ENCODE measurements around the gene ATF7. TPM values are rescaled to one million over a fixed set of nuclear protein-coding genes. Genes with fewer than 3 reads are reported as not detected.

The ATF7 gene
- total and polyA plus RNA-seq, 5 donors from 2014 or later, result 11.6 to 41.0 (median 15.8) TPM

- Histone ChIP-seq H3K27me3 (ENCODE audit: control insufficient read depth, insufficient read depth, low read length) (no peaks in the 10 kb centered on the region), H3K4me1 (ENCODE audit: control insufficient read depth, insufficient read depth, low read length, poor library complexity, severe bottlenecking) (peaks cover 36% of the 10 kb centered on the region), H3K4me3 (ENCODE audit: low read depth, low read length) (no peak overlapping the region), H3K27ac (ENCODE audit: insufficient read depth, low read length, poor library complexity, severe bottlenecking) (no peak overlapping the region), H3K36me3 (ENCODE audit: control insufficient read depth, insufficient read depth, low read length) (peaks cover 26% of the 10 kb centered on the region), H3K9me3 (ENCODE audit: control insufficient read depth in 2 of 2, low read length in 2 of 2) (no peaks in the 10 kb centered on the region)
- Mint-ChIP-seq H3K27ac (peak overlapping the region; percentile 76 to 98 (median 96)), H3K9me3 (no peaks in the 10 kb centered on the region), H3K4me3 (peak overlapping the region in 3 of 4 donors; percentile 57 to 94 (median 93)), H3K27me3 (no peaks in the 10 kb centered on the region), H3K4me1 (peaks cover 0 to 50% (median 21%) of the 10 kb centered on the region in 4 donors), H3K36me3 (peaks cover 15% of the 10 kb centered on the region)
- ATAC-seq (ENCODE audit: low read depth in 2 of 2) (no peak), DNase-seq (no peak)
Observed at GRCh38 chr12:53502331-53502730, 123.9 kb downstream of the ATF7 start.

DNA sequence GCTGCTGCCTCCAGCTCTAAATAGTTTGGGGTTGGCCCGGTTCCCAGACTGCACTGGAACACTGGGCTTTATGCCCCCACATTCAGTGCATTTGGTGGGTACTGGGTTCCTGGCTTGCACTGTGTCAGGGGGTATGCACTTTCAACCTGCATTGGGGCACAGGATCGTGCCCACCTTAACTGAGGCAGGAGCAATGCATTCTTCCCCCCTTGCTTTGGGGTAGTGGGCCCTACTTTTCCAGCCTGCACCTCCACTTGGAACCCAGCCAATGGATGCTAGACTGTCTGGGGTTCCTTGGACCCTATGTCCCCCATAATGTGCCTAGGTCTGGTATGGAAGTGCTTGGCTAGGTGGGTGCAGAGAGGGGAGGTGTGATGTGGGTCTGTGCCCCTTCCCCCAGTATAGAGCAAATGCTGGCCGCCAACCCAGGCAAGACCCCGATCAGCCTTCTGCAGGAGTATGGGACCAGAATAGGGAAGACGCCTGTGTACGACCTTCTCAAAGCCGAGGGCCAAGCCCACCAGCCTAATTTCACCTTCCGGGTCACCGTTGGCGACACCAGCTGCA lies 124.5 kb downstream of the ATF7 start:
- H3K27me3 Mint-ChIP-seq, result no peaks in the 10 kb centered on the region
- peaks cover 15% of the 10 kb centered on the region for H3K36me3 Mint-ChIP-seq
- H3K4me1 ChIP-seq (ENCODE audit: control insufficient read depth, insufficient read depth, low read length, poor library complexity, severe bottlenecking), result peaks cover 38% of the 10 kb centered on the region
- peak overlapping the region; percentile 90 to 97 (median 94) for H3K4me3 Mint-ChIP-seq
- H3K27me3 ChIP-seq (ENCODE audit: control insufficient read depth, insufficient read depth, low read length), result no peaks in the 10 kb centered on the region
- DNase-seq, result no peak
- H3K9me3 Mint-ChIP-seq, result no peaks in the 10 kb centered on the region
- peak overlapping the region; percentile 99 for H3K27ac ChIP-seq (ENCODE audit: insufficient read depth, low read length, poor library complexity, severe bottlenecking)
- peaks cover 0 to 54% (median 25%) of the 10 kb centered on the region in 4 donors for H3K4me1 Mint-ChIP-seq
- H3K27ac Mint-ChIP-seq, result peak overlapping the region; percentile 96 to 98 (median 98)
- peaks cover 22% of the 10 kb centered on the region for H3K36me3 ChIP-seq (ENCODE audit: control insufficient read depth, insufficient read depth, low read length)
- H3K9me3 ChIP-seq (ENCODE audit: control insufficient read depth in 2 of 2, low read length in 2 of 2), result no peaks in the 10 kb centered on the region
- no peak for ATAC-seq (ENCODE audit: low read depth in 2 of 2)
- peak overlapping the region; percentile 77 for H3K4me3 ChIP-seq (ENCODE audit: low read depth, low read length)

- Mint-ChIP-seq H3K27ac (peak within 1 kb of the TSS; percentile 96 to 98 (median 98)), H3K4me1 (peaks cover 0 to 61% (median 27%) of the 10 kb centered on the region in 4 donors), H3K4me3 (peak within 1 kb of the TSS; percentile 90 to 97 (median 94)), H3K9me3 (no peaks in the 10 kb centered on the region), H3K27me3 (no peaks in the 10 kb centered on the region), H3K36me3 (peaks cover 15% of the 10 kb centered on the region)
- H3K36me3 ChIP-seq (ENCODE audit: control insufficient read depth, insufficient read depth, low read length), result peaks cover 15% of the 10 kb centered on the region
- H3K9me3 ChIP-seq (ENCODE audit: control insufficient read depth in 2 of 2, low read length in 2 of 2), result no peaks in the 10 kb centered on the region
- H3K27ac ChIP-seq (ENCODE audit: insufficient read depth, low read length, poor library complexity, severe bottlenecking), result peak within 1 kb of the TSS; percentile 99
- DNase-seq, result peak; percentile 98 to 99 (median 99)
- peak within 1 kb of the TSS; percentile 77 for H3K4me3 ChIP-seq (ENCODE audit: low read depth, low read length)
- H3K4me1 ChIP-seq (ENCODE audit: control insufficient read depth, insufficient read depth, low read length, poor library complexity, severe bottlenecking), result peaks cover 38% of the 10 kb centered on the region
- H3K27me3 ChIP-seq (ENCODE audit: control insufficient read depth, insufficient read depth, low read length), result no peaks in the 10 kb centered on the region
- ATAC-seq (ENCODE audit: low read depth in 2 of 2), result peak; percentile 79 to 81
Observed at GRCh38 chr12:53500776-53501614, 125.2 kb downstream of the ATF7 start, which contains the start of gene TARBP2. TSS of gene TARBP2 (plus strand) at chr12:53501283. CDS start at chr12:53501409, 126 bp downstream.

- DNase-seq, result no peak
Observed at GRCh38 chr12:53500142-53500775, 125.9 kb downstream of the ATF7 start.

GRCh38 chr12:53499266-53500141 lies 126.7 kb downstream of the ATF7 start, which contains the start of gene MAP3K12:
TSS of gene MAP3K12 (minus strand) at chr12:53499458. CDS start at chr12:53487391, 12,067 bp downstream.
- Mint-ChIP-seq H3K4me3 (peak within 1 kb of the TSS; percentile 90 to 97 (median 94)), H3K4me1 (peaks cover 0 to 63% (median 29%) of the 10 kb centered on the region in 4 donors), H3K27me3 (no peaks in the 10 kb centered on the region), H3K36me3 (peaks cover 4% of the 10 kb centered on the region), H3K27ac (peak within 1 kb of the TSS; percentile 96 to 98 (median 98)), H3K9me3 (no peaks in the 10 kb centered on the region)
- Histone ChIP-seq H3K27ac (ENCODE audit: insufficient read depth, low read length, poor library complexity, severe bottlenecking) (peak within 1 kb of the TSS; percentile 99), H3K27me3 (ENCODE audit: control insufficient read depth, insufficient read depth, low read length) (no peaks in the 10 kb centered on the region), H3K9me3 (ENCODE audit: control insufficient read depth in 2 of 2, low read length in 2 of 2) (no peaks in the 10 kb centered on the region), H3K4me3 (ENCODE audit: low read depth, low read length) (peak within 1 kb of the TSS; percentile 77), H3K4me1 (ENCODE audit: control insufficient read depth, insufficient read depth, low read length, poor library complexity, severe bottlenecking) (peaks cover 38% of the 10 kb centered on the region), H3K36me3 (ENCODE audit: control insufficient read depth, insufficient read depth, low read length) (peaks cover under 1% of the 10 kb centered on the region)
- DNase-seq (peak; percentile 61 to 74 (median 67)), ATAC-seq (ENCODE audit: low read depth in 2 of 2) (no peak)

More at GRCh38 chr12:53500142-53500775, 125.9 kb downstream of the ATF7 start:
- Histone ChIP-seq H3K27ac (ENCODE audit: insufficient read depth, low read length, poor library complexity, severe bottlenecking) (peak overlapping the region; percentile 99), H3K4me1 (ENCODE audit: control insufficient read depth, insufficient read depth, low read length, poor library complexity, severe bottlenecking) (peaks cover 38% of the 10 kb centered on the region), H3K27me3 (ENCODE audit: control insufficient read depth, insufficient read depth, low read length) (no peaks in the 10 kb centered on the region), H3K36me3 (ENCODE audit: control insufficient read depth, insufficient read depth, low read length) (peaks cover 8% of the 10 kb centered on the region), H3K9me3 (ENCODE audit: control insufficient read depth in 2 of 2, low read length in 2 of 2) (no peaks in the 10 kb centered on the region), H3K4me3 (ENCODE audit: low read depth, low read length) (peak overlapping the region; percentile 77)
- H3K9me3 Mint-ChIP-seq, result no peaks in the 10 kb centered on the region
- H3K4me3 Mint-ChIP-seq, result peak overlapping the region; percentile 90 to 97 (median 94)
- peak overlapping the region; percentile 96 to 98 (median 98) for H3K27ac Mint-ChIP-seq
- peaks cover 9% of the 10 kb centered on the region for H3K36me3 Mint-ChIP-seq
- peaks cover 0 to 65% (median 29%) of the 10 kb centered on the region in 4 donors for H3K4me1 Mint-ChIP-seq
- ATAC-seq (ENCODE audit: low read depth in 2 of 2), result no peak
- H3K27me3 Mint-ChIP-seq, result no peaks in the 10 kb centered on the region

DNA sequence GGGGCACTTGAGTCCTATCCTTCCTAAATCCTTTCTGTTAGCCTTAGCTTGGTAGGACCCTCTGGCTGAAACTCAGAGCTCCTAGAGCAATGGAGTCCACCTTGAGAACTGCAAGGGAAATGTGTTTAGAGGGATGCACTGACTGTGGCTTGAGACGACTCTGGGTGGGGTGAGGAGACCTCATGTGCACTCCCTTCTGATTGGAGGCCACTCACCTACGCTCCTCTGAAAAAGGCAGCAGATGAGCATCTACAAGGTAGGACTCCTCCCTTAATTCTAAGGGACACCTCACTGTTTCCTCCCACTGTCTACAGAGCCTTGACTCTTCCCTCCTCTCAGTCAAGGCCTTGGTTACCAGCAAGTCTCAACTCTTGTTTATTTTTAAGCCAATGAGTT lies 127.9 kb downstream of the ATF7 start:
- peak overlapping the region; percentile 86 to 90 (median 89) for H3K27ac Mint-ChIP-seq
- Histone ChIP-seq H3K4me1 (ENCODE audit: control insufficient read depth, insufficient read depth, low read length, poor library complexity, severe bottlenecking) (peaks cover 45% of the 10 kb centered on the region), H3K4me3 (ENCODE audit: low read depth, low read length) (peak overlapping the region; percentile 47), H3K9me3 (ENCODE audit: control insufficient read depth in 2 of 2, low read length in 2 of 2) (no peaks in the 10 kb centered on the region), H3K27ac (ENCODE audit: insufficient read depth, low read length, poor library complexity, severe bottlenecking) (peak overlapping the region; percentile 9), H3K36me3 (ENCODE audit: control insufficient read depth, insufficient read depth, low read length) (no peaks in the 10 kb centered on the region), H3K27me3 (ENCODE audit: control insufficient read depth, insufficient read depth, low read length) (no peaks in the 10 kb centered on the region)
- H3K4me3 Mint-ChIP-seq, result peak overlapping the region; percentile 86 to 94 (median 90)
- no peaks in the 10 kb centered on the region for H3K9me3 Mint-ChIP-seq
- H3K36me3 Mint-ChIP-seq, result no peaks in the 10 kb centered on the region
- no peaks in the 10 kb centered on the region for H3K27me3 Mint-ChIP-seq
- H3K4me1 Mint-ChIP-seq, result peaks cover 0 to 74% (median 38%) of the 10 kb centered on the region in 4 donors
- no peak for ATAC-seq (ENCODE audit: low read depth in 2 of 2)
- no peak for DNase-seq
